Stimulated activated naive B cell treated with anti-CD40 and anti-IgM and Interleukin-4, amounts not matched to agents 10 μg/mL and 1 μg/mL and 100 μg/mL, for 72 hours (primary cell): ENCODE data around the gene ZSWIM3.
"Not testable (repeated sequence)": the region's sequence is repeated elsewhere in the genome, so short reads cannot be mapped to it uniquely, and the experiment has no call there.

Experiments
- ATAC-seq, 2 donors: fragments of 150-1000 bp; cut with Tn5 transposase; replicated peaks; 2 replicates each; pipeline ENCODE4 v1.10.0; 2021; ENCODE audit warnings: moderate library complexity in 1 of 2
- DNase-seq: peaks from one replicate; pipeline ENCODE4 v3.0.0; 2021
- H3K27ac Mint-ChIP-seq: one replicate; pipeline ENCODE4 v1.8.0; 2022; ENCODE audit warnings: mild to moderate bottlenecking, mixed read lengths
- H3K27me3 Mint-ChIP-seq, 2 donors: one replicate each; pipeline ENCODE4 v1.8.0; 2022; ENCODE audit warnings: mixed read lengths in 2 of 2
- H3K36me3 Mint-ChIP-seq, 2 donors: one replicate each; pipeline ENCODE4 v1.8.0; 2022; ENCODE audit warnings: mixed read lengths in 2 of 2, mild to moderate bottlenecking in 1 of 2
- H3K4me1 Mint-ChIP-seq, 2 donors: one replicate each; pipeline ENCODE4 v1.8.0; 2022; ENCODE audit warnings: mixed read lengths in 2 of 2, mild to moderate bottlenecking in 1 of 2
- H3K4me3 Mint-ChIP-seq, 2 donors: one replicate each; pipeline ENCODE4 v1.8.0; 2022; ENCODE audit warnings: mild to moderate bottlenecking in 2 of 2, mixed read lengths in 2 of 2, moderate library complexity in 1 of 2
- H3K9me3 Mint-ChIP-seq, 2 donors: one replicate each; pipeline ENCODE4 v1.8.0; 2022; ENCODE audit warnings: mixed read lengths in 2 of 2, mild to moderate bottlenecking in 1 of 2

Gene ZSWIM3

GRCh38 chr20:45894797-45895196 is 37.4 kb downstream of the ZSWIM3 start:
- no peak for DNase-seq
- ATAC-seq = no peak
- peaks cover 37 to 50% of the 10 kb centered on the region in 2 donors for H3K36me3 Mint-ChIP-seq
- H3K4me3 Mint-ChIP-seq = no peak overlapping the region
- no peaks in the 10 kb centered on the region for H3K9me3 Mint-ChIP-seq
- H3K27ac Mint-ChIP-seq = no peak overlapping the region
- no peaks in the 10 kb centered on the region for H3K27me3 Mint-ChIP-seq
- peaks cover 15 to 18% of the 10 kb centered on the region in 2 donors for H3K4me1 Mint-ChIP-seq

DNA sequence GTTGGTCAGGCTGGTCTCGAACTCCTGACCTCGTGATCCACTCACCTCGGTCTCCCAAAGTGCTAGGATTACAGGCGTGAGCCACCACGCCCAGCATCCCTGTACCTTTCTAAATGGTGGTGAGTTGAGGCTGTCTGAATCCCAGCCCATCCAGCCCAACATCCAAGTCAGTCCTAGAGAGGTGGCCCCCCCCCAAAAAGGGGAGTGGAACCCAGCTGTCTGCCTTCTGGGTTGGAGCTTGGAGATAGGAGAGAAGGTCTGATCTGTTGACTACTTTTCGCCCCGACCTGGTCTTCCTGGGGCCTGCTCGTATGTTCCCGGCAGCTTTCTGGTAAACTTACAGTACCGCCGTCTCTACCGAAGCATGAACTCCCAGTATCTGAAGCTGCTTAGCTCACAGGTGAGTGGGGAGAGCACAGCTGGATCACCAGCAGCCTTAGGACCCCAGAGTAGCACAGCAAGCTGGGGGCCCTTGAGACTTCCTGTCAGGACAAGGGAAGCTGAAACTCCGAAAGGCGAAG is 39.3 kb downstream of the ZSWIM3 start:
- no peak overlapping the region for H3K27ac Mint-ChIP-seq
- ATAC-seq = no peak
- H3K36me3 Mint-ChIP-seq = peaks cover 37 to 47% of the 10 kb centered on the region in 2 donors
- no peaks in the 10 kb centered on the region for H3K27me3 Mint-ChIP-seq
- no peak for DNase-seq
- H3K4me3 Mint-ChIP-seq = no peak overlapping the region
- H3K4me1 Mint-ChIP-seq = peaks cover 11% of the 10 kb centered on the region in 2 donors
- no peaks in the 10 kb centered on the region for H3K9me3 Mint-ChIP-seq

GRCh38 chr20:45897289-45897688 is 39.9 kb downstream of the ZSWIM3 start:
- no peak overlapping the region for H3K4me3 Mint-ChIP-seq
- H3K27ac Mint-ChIP-seq = no peak overlapping the region
- H3K9me3 Mint-ChIP-seq = no peaks in the 10 kb centered on the region
- DNase-seq (no peak), ATAC-seq (no peak)
- no peaks in the 10 kb centered on the region for H3K27me3 Mint-ChIP-seq
- peaks cover 37 to 46% of the 10 kb centered on the region in 2 donors for H3K36me3 Mint-ChIP-seq
- H3K4me1 Mint-ChIP-seq = peaks cover 6 to 8% of the 10 kb centered on the region in 2 donors

DNA sequence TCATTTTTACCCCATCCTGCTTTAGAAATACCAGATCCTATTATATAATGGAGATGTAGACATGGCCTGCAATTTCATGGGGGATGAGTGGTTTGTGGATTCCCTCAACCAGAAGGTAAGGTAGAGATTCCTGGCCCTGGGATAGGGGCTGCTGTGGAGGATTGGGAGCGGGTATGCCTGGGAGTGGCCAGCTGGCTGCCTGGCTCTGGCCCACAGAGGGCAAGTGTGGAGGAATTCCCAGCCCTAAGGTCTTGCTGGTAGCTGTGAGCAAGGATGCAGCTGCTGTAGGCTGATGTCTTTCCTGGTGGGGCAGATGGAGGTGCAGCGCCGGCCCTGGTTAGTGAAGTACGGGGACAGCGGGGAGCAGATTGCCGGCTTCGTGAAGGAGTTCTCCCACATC is 40.3 kb downstream of the ZSWIM3 start:
- Mint-ChIP-seq H3K27me3 (no peaks in the 10 kb centered on the region), H3K9me3 (no peaks in the 10 kb centered on the region), H3K4me3 (no peak overlapping the region), H3K4me1 (peaks cover 5 to 6% of the 10 kb centered on the region in 2 donors), H3K36me3 (peaks cover 33 to 42% of the 10 kb centered on the region in 2 donors), H3K27ac (peak overlapping the region; percentile 51)
- DNase-seq (no peak), ATAC-seq (no peak)

DNA sequence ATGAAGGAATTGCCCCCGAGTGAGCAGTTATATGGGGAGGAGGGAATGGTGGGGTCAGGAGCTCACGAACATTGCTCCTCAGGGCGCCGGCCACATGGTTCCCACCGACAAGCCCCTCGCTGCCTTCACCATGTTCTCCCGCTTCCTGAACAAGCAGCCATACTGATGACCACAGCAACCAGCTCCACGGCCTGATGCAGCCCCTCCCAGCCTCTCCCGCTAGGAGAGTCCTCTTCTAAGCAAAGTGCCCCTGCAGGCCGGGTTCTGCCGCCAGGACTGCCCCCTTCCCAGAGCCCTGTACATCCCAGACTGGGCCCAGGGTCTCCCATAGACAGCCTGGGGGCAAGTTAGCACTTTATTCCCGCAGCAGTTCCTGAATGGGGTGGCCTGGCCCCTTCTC is 40.9 kb downstream of the ZSWIM3 start:
- DNase-seq = no peak
- ATAC-seq = no peak
- Mint-ChIP-seq H3K36me3 (peaks cover 31 to 43% of the 10 kb centered on the region in 2 donors), H3K27me3 (no peaks in the 10 kb centered on the region), H3K9me3 (no peaks in the 10 kb centered on the region), H3K4me1 (peaks cover 2 to 10% of the 10 kb centered on the region in 2 donors), H3K4me3 (no peak overlapping the region), H3K27ac (no peak overlapping the region)

- Mint-ChIP-seq H3K36me3 (peaks cover 26 to 38% of the 10 kb centered on the region in 2 donors), H3K27ac (no peak overlapping the region)
- ATAC-seq = no peak
Measured at GRCh38 chr20:45899046-45899835, 41.8 kb downstream of the ZSWIM3 start.

GRCh38 chr20:45901332-45901731 is 43.9 kb downstream of the ZSWIM3 start:
- Mint-ChIP-seq H3K36me3 (peaks cover 17 to 43% of the 10 kb centered on the region in 2 donors), H3K4me1 (peaks cover 2 to 11% of the 10 kb centered on the region in 2 donors)
- not testable (repeated sequence) for H3K27me3 Mint-ChIP-seq, ATAC-seq, H3K4me3 Mint-ChIP-seq, H3K9me3 Mint-ChIP-seq, H3K27ac Mint-ChIP-seq, DNase-seq

More at GRCh38 chr20:45899046-45899835, 41.8 kb downstream of the ZSWIM3 start:
- H3K9me3 Mint-ChIP-seq = no peaks in the 10 kb centered on the region
- no peak overlapping the region for H3K4me3 Mint-ChIP-seq
- H3K4me1 Mint-ChIP-seq = peaks cover 2 to 11% of the 10 kb centered on the region in 2 donors
- DNase-seq = no peak
- H3K27me3 Mint-ChIP-seq = no peaks in the 10 kb centered on the region

- Mint-ChIP-seq H3K27ac (no peak overlapping the region), H3K27me3 (no peaks in the 10 kb centered on the region)
- ATAC-seq = no peak
Measured at GRCh38 chr20:45902199-45902701, 44.8 kb downstream of the ZSWIM3 start.

DNA sequence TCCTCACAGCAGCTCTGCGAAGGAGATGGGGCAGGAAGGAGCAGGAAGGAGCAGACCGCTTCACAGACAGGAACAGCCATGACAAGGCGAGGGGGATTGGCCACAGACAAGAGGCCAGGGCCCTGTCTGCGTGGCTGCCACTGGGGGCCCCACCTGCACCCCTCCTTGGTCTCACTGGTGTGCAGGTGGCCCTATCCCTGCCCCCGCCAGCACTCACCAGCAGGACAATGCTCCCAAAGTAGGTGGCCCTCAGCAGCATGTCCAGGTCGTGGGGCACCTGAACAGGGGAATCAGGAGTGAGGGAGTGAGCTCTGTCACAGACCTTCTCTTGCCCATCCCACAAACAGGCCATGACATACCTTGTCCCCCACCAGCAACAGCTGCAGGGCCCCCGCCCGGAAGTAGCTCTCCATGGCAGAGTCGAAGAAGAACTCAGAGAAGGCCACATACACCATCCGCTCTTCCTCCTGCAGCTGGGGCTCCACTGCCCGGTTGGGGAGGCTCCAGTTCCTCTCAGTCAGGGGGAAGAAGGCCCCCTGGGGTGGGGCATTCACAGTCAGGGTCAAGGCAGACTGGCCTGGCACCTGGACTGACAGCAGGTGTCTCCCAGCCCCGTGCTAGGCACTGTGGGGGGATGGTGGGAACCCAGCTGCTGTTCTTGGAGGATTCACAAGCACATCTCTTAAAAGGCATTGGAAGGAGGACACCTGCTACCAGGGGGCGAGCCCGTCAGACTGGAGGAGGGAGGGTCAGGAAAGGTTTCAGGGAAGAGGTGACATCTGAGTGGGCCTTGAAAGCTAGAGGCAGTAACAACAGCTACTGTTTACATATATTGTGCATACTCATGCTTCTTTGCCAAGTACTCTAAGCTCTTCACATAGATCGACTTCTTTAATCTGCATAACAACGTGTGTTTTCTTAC is 47.4 kb downstream of the ZSWIM3 start:
- no peaks in the 10 kb centered on the region for H3K9me3 Mint-ChIP-seq
- DNase-seq (no peak), ATAC-seq (no peak)
- peak overlapping the region; percentile 31 for H3K27ac Mint-ChIP-seq
- peaks cover 9 to 11% of the 10 kb centered on the region in 2 donors for H3K4me1 Mint-ChIP-seq
- H3K4me3 Mint-ChIP-seq = no peak overlapping the region
- peaks cover 2 to 34% of the 10 kb centered on the region in 2 donors for H3K36me3 Mint-ChIP-seq
- H3K27me3 Mint-ChIP-seq = no peaks in the 10 kb centered on the region

More at GRCh38 chr20:45902199-45902701, 44.8 kb downstream of the ZSWIM3 start:
- Mint-ChIP-seq H3K4me3 (no peak overlapping the region), H3K9me3 (no peaks in the 10 kb centered on the region), H3K36me3 (peaks cover 10 to 39% of the 10 kb centered on the region in 2 donors), H3K4me1 (peaks cover 2 to 11% of the 10 kb centered on the region in 2 donors)
- no peak for DNase-seq

GRCh38 chr20:45905505-45906079 is 48.2 kb downstream of the ZSWIM3 start:
- DNase-seq (no peak), ATAC-seq (no peak)
- Mint-ChIP-seq H3K36me3 (peaks cover 2 to 36% of the 10 kb centered on the region in 2 donors), H3K4me1 (peaks cover 10 to 14% of the 10 kb centered on the region in 2 donors), H3K9me3 (no peaks in the 10 kb centered on the region), H3K27ac (no peak overlapping the region), H3K27me3 (no peaks in the 10 kb centered on the region), H3K4me3 (no peak overlapping the region)

GRCh38 chr20:45907219-45907948 is 50.0 kb downstream of the ZSWIM3 start:
- peaks cover 2 to 38% of the 10 kb centered on the region in 2 donors for H3K36me3 Mint-ChIP-seq
- no peak for ATAC-seq

GRCh38 chr20:45908084-45908483 is 50.7 kb downstream of the ZSWIM3 start:
- no peaks in the 10 kb centered on the region for H3K9me3 Mint-ChIP-seq
- H3K4me3 Mint-ChIP-seq = no peak overlapping the region
- no peaks in the 10 kb centered on the region for H3K27me3 Mint-ChIP-seq
- H3K36me3 Mint-ChIP-seq = peaks cover 2 to 38% of the 10 kb centered on the region in 2 donors
- ATAC-seq = no peak
- H3K27ac Mint-ChIP-seq = no peak overlapping the region
- H3K4me1 Mint-ChIP-seq = peaks cover 18 to 26% of the 10 kb centered on the region in 2 donors
- no peak for DNase-seq

More at GRCh38 chr20:45907219-45907948, 50.0 kb downstream of the ZSWIM3 start:
- no peak for DNase-seq
- H3K4me3 Mint-ChIP-seq = no peak overlapping the region
- no peaks in the 10 kb centered on the region for H3K27me3 Mint-ChIP-seq
- H3K9me3 Mint-ChIP-seq = no peaks in the 10 kb centered on the region
- peaks cover 18 to 31% of the 10 kb centered on the region in 2 donors for H3K4me1 Mint-ChIP-seq
- H3K27ac Mint-ChIP-seq = peak overlapping the region; percentile 20

DNA sequence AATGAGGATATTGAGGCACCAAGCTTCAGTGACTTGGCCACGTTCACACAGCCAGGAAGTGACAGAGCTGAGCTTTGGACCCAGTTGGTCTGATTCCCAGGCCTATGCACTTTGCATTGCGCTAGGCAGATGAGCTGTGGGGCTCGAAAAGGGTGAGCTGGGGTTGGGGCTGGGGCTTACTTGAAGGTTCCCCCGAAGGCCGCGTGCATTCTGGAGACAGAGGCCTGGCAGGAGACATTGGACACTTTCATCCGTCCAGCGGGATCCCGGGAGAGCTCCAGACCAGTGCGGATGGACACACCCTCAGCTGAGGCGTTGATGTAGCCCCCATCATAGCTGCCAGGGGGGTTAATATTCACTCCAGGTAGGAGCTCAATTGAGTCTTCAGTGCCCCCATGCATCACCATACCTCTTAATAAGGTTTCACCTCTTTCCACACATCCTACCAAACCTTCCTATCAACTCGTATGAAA is 52.0 kb downstream of the ZSWIM3 start:
- peaks cover 18 to 28% of the 10 kb centered on the region in 2 donors for H3K4me1 Mint-ChIP-seq
- ATAC-seq (no peak), DNase-seq (no peak)
- no peaks in the 10 kb centered on the region for H3K9me3 Mint-ChIP-seq
- no peak overlapping the region for H3K4me3 Mint-ChIP-seq
- no peak overlapping the region for H3K27ac Mint-ChIP-seq
- no peaks in the 10 kb centered on the region for H3K27me3 Mint-ChIP-seq
- H3K36me3 Mint-ChIP-seq = peaks cover 2 to 35% of the 10 kb centered on the region in 2 donors
